ENCODE data around the gene KRTAP20-2.

The KRTAP20-2 gene

GRCh38 chr21:30674312-30674711 lies 39.3 kb downstream of the KRTAP20-2 start:
- DNase-seq, result no peak

- no peak for DNase-seq
Observed at GRCh38 chr21:30676737-30677136, 41.7 kb downstream of the KRTAP20-2 start.

GRCh38 chr21:30680586-30680985 lies 45.6 kb downstream of the KRTAP20-2 start:
- no peak for DNase-seq

GRCh38 chr21:30684506-30684905 lies 49.5 kb downstream of the KRTAP20-2 start:
- DNase-seq, result no peak
